Spinal cord (tissue), 10 donors: ENCODE measurements around the gene CREBBP. TPM values are rescaled to one million over a fixed set of nuclear protein-coding genes. Genes with fewer than 3 reads are reported as not detected.

Experiments
- DNase-seq, 6 donors: peaks; one replicate each; pipeline versions ENCODE4 v3.0.0 to v3.0.0-alpha.2; 2013 to 2015; ENCODE audit warnings: low spot score in 6 of 6, low read depth in 4 of 6
- H3K27ac ChIP-seq: one replicate; pipeline ENCODE4 v1.5.1; 2013; ENCODE audit warnings: low read depth, low read length, control low read depth
- H3K27me3 ChIP-seq: one replicate; pipeline ENCODE4 v1.6.1; 2013; ENCODE audit warnings: low read length; ENCODE audit not compliant: control insufficient read depth, insufficient read depth
- H3K36me3 ChIP-seq: one replicate; pipeline ENCODE4 v1.6.1; 2013; ENCODE audit warnings: low read length; ENCODE audit not compliant: control insufficient read depth, insufficient read depth
- H3K4me1 ChIP-seq: one replicate; pipeline ENCODE4 v1.6.1; 2013; ENCODE audit warnings: low read length; ENCODE audit not compliant: control insufficient read depth, insufficient read depth
- H3K4me3 ChIP-seq: one replicate; pipeline ENCODE4 v1.5.1; 2013; ENCODE audit warnings: low read depth, low read length, control low read depth
- H3K9me3 ChIP-seq: one replicate; pipeline ENCODE4 v1.6.1; 2013; ENCODE audit warnings: low read length; ENCODE audit not compliant: control insufficient read depth, insufficient read depth
- WGBS: methylation state at CpG from one replicate; pipeline ENCODE4 v1.1.5; 2013; ENCODE audit warnings: missing lambda C conversion rate; ENCODE audit not compliant: insufficient coverage; 5-methylcytosine and 5-hydroxymethylcytosine counted together
- polyA plus RNA-seq, 2 donors: library from polyadenylated mRNA; unstranded; fragments of 120-200 nt; gene quantifications; one replicate each; pipeline ENCODE4 v1.2.1, GENCODE V29; 2013; ENCODE audit not compliant: insufficient read length in 2 of 2
- total RNA-seq, 2 donors: library from RNA; depleted of rRNA in 1 of 2; stranded (reverse); fragments of 120-200 nt in 1 of 2; fragments of >200 nt in 1 of 2; gene quantifications; one replicate each; pipeline versions ENCODE4 v1.2.3 to v1.2.4, GENCODE V29; 2013 to 2014
- donor health status: healthy.

CREBBP gene
- total and polyA plus RNA-seq, 4 donors, result 41.5 to 64.3 (median 61.4) TPM

- Histone ChIP-seq H3K9me3 (no peaks in the 10 kb centered on the region), H3K27ac (no peak overlapping the region), H3K4me1 (peaks cover 30% of the 10 kb centered on the region), H3K27me3 (no peaks in the 10 kb centered on the region), H3K4me3 (no peak overlapping the region), H3K36me3 (peaks cover 2% of the 10 kb centered on the region)
- no peak for DNase-seq
- WGBS, result 67% methylated on average over 5 of the region's 7 CpGs
These were observed 20.6 kb downstream of the CREBBP start for GRCh38 chr16:3859889-3860288.

- H3K27ac ChIP-seq, result no peak overlapping the region
- H3K4me1 ChIP-seq, result peaks cover 22% of the 10 kb centered on the region
- DNase-seq, result no peak
- peaks cover 2% of the 10 kb centered on the region for H3K36me3 ChIP-seq
- H3K9me3 ChIP-seq, result no peaks in the 10 kb centered on the region
- no peak overlapping the region for H3K4me3 ChIP-seq
- H3K27me3 ChIP-seq, result no peaks in the 10 kb centered on the region
These were observed 21.7 kb downstream of the CREBBP start for GRCh38 chr16:3858801-3859200.

GRCh38 chr16:3857189-3858043 is 23.1 kb downstream of the CREBBP start:
- H3K4me3 ChIP-seq, result no peak overlapping the region

GRCh38 chr16:3856367-3857141 is 24.0 kb downstream of the CREBBP start:
- no peak overlapping the region for H3K4me3 ChIP-seq
- peaks cover 5% of the 10 kb centered on the region for H3K4me1 ChIP-seq
- WGBS, result 100% methylated on average over 1 of the region's 6 CpGs
- H3K9me3 ChIP-seq, result no peaks in the 10 kb centered on the region
- H3K27ac ChIP-seq, result no peak overlapping the region
- no peaks in the 10 kb centered on the region for H3K27me3 ChIP-seq
- no peak for DNase-seq
- peaks cover 2% of the 10 kb centered on the region for H3K36me3 ChIP-seq

More at GRCh38 chr16:3857189-3858043, 23.1 kb downstream of the CREBBP start:
- WGBS, result 74% methylated on average over 5 of the region's 12 CpGs
- Histone ChIP-seq H3K36me3 (peaks cover 2% of the 10 kb centered on the region), H3K9me3 (no peaks in the 10 kb centered on the region), H3K27ac (no peak overlapping the region), H3K27me3 (no peaks in the 10 kb centered on the region), H3K4me1 (peaks cover 13% of the 10 kb centered on the region)
- DNase-seq, result no peak

- WGBS, result 87% methylated on average over 16 of the region's 19 CpGs
- H3K4me1 ChIP-seq, result peaks cover 8% of the 10 kb centered on the region
- no peak for DNase-seq
- H3K27me3 ChIP-seq, result no peaks in the 10 kb centered on the region
- H3K27ac ChIP-seq, result no peak overlapping the region
- H3K4me3 ChIP-seq, result no peak overlapping the region
- peaks cover 10% of the 10 kb centered on the region for H3K36me3 ChIP-seq
- no peaks in the 10 kb centered on the region for H3K9me3 ChIP-seq
These were observed 25.6 kb downstream of the CREBBP start for GRCh38 chr16:3854750-3855541.

- H3K27me3 ChIP-seq, result no peaks in the 10 kb centered on the region
- H3K9me3 ChIP-seq, result no peaks in the 10 kb centered on the region
- H3K4me3 ChIP-seq, result no peak overlapping the region
- peaks cover 23% of the 10 kb centered on the region for H3K36me3 ChIP-seq
- peaks cover 14% of the 10 kb centered on the region for H3K4me1 ChIP-seq
- DNase-seq, result no peak
- WGBS, result 63% methylated on average over 10 of the region's 10 CpGs
- H3K27ac ChIP-seq, result no peak overlapping the region
These were observed 30.0 kb downstream of the CREBBP start for GRCh38 chr16:3850544-3850899.

GRCh38 chr16:3849751-3850543 is 30.6 kb downstream of the CREBBP start:
- H3K27ac ChIP-seq, result no peak overlapping the region
- H3K27me3 ChIP-seq, result no peaks in the 10 kb centered on the region
- H3K9me3 ChIP-seq, result no peaks in the 10 kb centered on the region
- H3K4me3 ChIP-seq, result no peak overlapping the region
- H3K4me1 ChIP-seq, result peaks cover 14% of the 10 kb centered on the region
- DNase-seq, result no peak
- WGBS, result 94% methylated on average over 15 of the region's 19 CpGs
- H3K36me3 ChIP-seq, result peaks cover 23% of the 10 kb centered on the region

GRCh38 chr16:3846595-3847091 is 33.9 kb downstream of the CREBBP start:
- Histone ChIP-seq H3K9me3 (no peaks in the 10 kb centered on the region), H3K4me1 (peaks cover 14% of the 10 kb centered on the region), H3K27ac (no peak overlapping the region), H3K36me3 (peaks cover 23% of the 10 kb centered on the region), H3K27me3 (no peaks in the 10 kb centered on the region), H3K4me3 (no peak overlapping the region)
- no peak for DNase-seq
- no CpG with 5 or more reads among the region's 6 CpGs for WGBS

GRCh38 chr16:3846087-3846486 is 34.4 kb downstream of the CREBBP start:
- H3K4me1 ChIP-seq, result peaks cover 14% of the 10 kb centered on the region
- no peaks in the 10 kb centered on the region for H3K27me3 ChIP-seq
- H3K9me3 ChIP-seq, result no peaks in the 10 kb centered on the region
- H3K36me3 ChIP-seq, result peaks cover 23% of the 10 kb centered on the region
- H3K27ac ChIP-seq, result no peak overlapping the region
- DNase-seq, result no peak
- H3K4me3 ChIP-seq, result no peak overlapping the region
